HG03060 (cell line): ENCODE results near the gene METTL18.
"Not testable (repeated sequence)": the region's sequence is repeated elsewhere in the genome, so short reads cannot be mapped to it uniquely, and the experiment has no call there.

Source experiments
- ATAC-seq: cut with Tn5 transposase; IDR thresholded peaks from one replicate; pipeline ENCODE4 v1.9.1; 2021; ENCODE audit warnings: low read depth, moderate number of reproducible peaks; ENCODE audit not compliant: unreplicated experiment

METTL18 gene

DNA sequence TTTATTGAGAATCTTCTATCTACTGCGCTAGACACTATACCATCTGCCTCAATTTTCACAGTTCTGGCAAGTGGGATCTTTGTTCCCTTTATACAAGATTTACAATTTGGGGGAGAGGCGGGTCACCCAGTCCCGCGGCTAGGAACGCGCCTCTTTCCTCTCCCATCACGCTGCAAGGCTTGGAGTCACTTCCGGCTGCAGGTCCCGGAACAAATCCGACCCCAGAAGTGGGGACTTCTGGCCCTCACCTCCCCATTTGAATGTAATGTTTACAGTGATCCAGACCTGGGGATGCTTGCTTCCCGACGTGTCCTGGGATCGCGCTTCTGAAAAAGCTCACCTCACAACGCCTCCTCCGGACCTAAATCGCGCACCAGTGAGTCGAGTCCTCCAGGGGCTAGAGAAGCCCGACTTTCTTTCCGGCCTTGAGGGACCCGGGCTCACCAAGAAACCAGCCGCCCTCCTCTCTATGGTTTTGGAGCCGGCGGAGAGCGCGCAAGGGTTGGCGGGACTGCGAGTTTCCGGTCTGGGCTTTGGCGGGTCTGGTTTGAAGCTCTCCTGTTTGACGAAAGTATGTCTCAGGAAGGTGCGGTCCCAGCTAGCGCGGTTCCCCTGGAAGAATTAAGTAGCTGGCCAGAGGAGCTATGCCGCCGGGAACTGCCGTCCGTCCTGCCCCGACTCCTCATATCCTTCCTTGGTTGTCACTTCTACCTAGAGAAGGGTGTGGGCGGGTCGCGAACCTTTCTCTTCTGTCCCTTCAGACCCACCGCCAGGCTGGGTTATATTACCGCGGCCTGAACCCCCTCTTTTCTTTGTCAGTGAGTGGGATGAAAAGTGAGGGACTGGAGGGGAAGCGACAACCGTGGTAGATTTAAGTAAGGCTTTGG, at the start of gene METTL18:
METTL18 (minus strand) TSS at position 378 of the 887 bp plus-strand sequence. CDS start 1,212 bp downstream, outside the sequence.
- ATAC-seq = peak; percentile 74

DNA sequence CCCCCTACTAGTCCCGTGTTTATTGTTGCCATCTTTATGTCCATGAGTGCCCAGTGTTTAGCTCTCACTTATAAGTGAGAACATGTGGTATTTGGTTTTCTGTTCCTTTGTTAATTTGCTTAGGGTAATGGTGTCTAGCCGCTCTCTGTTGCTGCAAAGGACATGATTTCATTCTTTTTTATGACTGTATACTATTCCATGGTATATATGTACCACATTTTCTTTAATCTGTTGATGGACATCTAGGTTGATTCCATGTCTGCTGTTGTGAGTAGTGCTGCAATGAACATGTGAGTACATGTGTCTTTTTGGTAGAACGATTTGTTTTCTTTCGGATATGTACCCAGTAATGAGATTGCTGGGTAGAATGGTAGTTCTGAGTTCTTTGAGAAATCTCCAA, 44.2 kb upstream of the METTL18 start:
- ATAC-seq = no peak

DNA sequence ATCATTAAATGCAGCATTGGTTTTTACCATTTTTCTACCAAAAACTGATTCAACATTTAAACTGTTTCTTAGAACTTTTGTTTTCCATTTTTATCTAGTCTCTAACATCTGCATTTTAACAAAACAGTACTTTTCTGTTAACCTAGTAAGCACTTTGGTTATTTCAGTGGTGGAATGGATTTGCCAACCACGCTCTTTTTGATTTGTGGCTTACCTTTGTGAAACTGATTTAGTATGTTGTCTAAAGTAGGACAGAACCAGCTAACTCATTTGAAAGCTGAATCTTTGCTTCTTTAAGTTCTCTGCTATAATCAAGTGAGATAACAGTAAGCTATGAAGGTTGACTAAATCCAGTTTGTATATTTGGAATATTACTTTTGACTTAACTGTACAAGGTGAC, 41.5 kb upstream of the METTL18 start:
- ATAC-seq = no peak

DNA sequence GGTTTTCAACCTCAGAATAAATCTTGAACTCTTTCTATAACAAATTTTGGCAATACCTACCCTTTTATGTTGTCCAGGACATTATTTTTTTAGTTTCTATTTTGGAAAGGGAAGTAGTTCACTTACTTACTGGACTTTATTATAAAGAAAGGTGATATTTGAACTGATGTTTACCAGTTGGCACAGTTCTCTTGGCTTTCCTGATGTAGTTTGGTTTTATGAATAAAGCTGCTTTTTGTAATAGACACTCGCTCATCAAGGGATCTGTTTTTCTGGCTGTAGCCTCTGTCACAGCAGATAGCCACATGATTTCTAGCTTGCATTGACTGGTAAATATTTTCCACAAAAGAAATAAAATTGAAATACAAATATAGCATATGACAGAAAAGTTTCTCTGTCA, 40.9 kb upstream of the METTL18 start:
- ATAC-seq = no peak

DNA sequence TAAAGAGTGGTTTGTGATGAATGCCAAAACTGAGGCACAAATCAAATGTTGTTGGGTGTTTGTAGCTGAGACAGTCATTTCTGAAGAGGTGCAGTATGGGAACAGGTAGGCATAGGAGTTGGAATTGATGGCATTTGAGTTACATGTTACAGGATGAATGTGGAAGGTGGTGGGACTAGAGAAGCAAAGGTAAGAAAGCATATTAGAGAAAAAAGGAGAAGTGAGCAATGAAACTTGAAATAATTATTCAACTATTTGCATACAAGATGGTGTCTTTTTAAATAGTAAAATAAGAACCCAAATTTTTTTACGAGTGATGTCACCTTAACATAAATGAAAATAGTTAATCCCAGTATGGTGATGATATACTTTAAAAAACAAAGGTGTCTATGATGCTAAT, 40.2 kb upstream of the METTL18 start:
- ATAC-seq = no peak

DNA sequence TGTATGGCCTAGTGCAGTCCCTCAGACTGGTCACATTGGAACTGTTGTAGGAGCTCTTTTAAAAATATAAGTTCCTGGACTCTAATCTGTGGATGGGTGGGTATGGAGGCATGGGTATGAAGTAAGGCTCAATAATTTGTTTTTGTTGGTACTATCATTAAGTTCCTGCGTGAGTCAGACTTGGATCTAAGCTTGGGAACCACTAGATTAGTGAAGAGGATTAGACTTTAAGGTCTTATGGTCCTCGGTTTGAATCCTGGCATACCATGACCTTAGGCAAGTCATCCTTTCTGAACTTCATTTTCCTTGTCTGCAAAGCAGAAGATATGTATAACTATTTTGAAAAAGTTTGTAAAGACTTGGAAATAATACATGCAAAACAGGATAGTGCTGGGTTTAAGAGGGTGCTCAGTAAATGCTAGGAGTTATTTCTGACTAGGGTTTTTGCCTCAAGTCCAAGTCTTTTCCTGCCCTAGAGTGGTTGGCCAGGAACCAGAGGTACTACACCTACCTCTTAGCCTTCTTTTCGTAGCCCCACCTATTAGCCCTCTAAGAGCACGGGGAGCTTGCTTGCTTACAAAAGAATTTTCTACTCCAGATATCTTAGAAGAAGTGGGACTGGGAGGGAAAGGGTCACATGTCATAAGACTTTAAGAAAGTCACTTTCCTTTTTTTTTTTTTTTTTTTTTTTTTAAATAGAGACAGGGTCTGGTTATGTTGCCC, 38.6 kb upstream of the METTL18 start:
- ATAC-seq = no peak

DNA sequence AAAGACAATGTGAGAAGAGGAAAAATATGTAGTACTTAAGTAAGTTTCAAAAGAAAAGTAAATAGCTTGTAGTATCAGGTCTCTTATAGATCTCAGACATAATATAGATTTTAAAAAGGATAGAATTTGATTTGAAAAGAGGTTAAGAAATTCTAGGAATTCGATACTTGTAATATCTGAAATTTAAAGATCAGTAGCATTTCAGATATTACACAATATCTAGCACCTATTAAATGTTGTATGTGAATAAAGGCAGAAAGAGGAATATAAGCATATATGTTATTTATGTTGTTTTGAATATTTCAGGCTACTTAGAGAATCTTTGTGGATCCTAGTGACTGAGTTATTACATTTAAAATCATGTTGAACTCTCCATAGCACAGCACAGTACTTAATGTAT, 35.0 kb upstream of the METTL18 start:
- ATAC-seq = no peak

DNA sequence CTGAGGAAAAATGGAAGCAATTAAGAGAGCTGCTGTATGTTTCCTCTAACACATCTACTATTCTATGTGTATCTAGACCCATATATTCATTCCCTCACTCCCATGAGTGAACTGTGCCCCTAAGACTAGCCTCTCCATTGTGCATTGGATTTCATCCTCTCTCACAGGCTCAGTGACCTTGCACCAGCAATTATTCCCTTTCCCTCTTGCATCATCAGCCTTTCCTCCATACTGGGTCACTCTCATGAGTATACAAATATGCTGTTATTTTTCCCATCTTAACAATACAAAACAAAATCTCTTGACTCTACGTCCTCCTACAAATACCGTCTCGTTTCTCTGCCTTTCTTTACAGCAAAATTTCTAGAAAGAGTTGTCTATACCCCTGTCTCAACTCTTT, 29.4 kb upstream of the METTL18 start:
- ATAC-seq = no peak

DNA sequence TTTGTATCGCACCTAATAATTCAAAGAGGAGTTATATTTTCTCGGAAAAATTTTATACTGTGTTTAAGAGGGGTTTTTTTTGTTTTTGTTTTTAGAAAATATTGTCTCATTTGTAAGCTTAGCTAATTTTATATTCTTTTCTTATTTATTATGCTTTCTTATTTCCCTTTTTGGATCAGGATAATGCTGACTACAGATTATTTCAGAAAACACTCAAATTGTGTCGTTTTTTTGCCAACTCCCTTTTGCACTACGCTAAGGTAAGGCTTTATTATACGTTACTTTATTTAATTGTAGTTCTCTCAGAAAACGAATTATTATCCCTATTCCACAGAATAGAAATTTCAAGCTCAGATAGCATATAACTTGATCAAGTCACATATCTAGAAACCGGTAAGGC, 26.8 kb upstream of the METTL18 start:
- no peak for ATAC-seq

DNA sequence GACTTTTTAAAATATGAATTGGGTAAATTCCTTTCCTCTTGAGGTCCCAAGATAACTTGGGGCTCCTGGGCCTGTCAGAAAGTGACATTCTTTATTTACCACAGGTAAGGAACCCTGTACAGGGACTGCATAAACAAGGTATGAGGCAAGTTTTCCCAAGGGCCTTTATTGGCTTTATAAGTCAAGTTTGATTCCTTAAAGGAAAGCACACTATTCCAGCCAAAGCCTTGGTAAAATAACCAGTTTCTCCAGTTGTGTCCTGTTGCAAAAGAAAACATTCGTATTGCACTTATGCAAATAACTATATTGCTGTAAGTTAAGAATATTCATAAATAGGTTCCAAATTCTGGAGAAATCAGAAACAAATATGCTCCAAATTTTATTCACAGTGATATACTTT, 21.9 kb upstream of the METTL18 start:
- no peak for ATAC-seq

DNA sequence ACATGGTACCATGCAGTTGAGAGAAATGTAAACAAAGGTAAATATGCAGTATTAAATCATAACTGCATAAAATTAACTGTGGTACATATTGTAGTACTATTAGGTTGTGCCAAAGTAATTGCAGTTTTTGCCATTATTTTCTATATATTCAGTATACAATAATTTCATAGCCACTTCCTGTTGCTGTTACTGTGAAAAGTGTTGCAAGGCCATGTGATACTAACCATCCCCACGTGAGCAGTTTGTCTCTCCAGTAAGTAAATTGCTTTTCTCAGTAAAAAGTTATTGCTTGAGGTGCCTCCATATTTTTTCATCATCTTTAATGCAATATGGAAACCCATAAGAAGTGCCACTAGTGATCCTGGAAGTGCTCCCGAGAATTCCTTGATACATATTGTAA, 19.6 kb upstream of the METTL18 start:
- ATAC-seq = no peak

DNA sequence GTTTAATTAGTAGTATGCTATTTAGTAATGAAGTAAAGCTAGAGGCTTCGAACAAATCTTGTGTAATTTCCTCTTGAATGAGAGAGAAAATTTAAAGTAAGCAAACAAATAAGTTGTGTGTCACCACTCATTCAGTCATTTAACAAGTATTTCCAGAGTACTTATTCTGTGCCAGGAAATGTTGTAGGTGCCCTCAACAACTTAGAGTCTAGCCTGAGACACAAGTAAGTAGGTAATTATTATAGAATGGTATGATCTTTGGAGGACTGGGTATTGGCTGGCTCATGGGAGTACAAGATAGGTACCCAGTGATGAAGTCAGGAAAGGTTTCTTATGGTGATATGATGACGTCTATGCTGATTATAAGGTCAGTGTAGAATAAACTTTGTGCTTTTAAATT, 17.4 kb upstream of the METTL18 start:
- no peak for ATAC-seq

DNA sequence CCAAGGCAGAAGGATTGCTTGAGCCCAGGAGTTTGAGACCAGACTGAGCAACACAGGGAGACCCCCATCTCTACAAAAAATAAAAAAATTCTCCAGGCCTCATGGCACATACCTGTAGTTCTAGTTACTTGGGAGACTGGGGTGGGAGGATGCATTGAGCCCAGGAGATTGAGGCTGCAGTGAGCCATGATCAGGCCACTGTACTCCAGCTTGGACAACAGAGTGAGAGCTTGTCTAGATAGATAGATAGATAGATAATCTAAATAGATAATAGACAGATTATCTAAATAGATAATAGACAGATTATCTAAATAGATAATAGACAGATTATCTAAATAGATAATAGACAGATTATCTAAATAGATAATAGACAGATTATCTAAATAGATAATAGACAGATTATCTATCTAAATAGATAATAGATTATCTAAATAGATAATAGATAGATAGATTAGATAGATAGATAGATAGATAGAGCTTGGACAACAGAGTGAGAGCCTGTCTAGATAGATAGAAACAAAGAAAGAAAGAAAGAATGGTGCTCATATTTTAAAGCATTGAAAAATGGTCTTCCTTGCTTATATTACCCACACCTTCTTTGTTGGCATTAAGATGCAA, 16.8 kb upstream of the METTL18 start:
- ATAC-seq = not testable (repeated sequence)

DNA sequence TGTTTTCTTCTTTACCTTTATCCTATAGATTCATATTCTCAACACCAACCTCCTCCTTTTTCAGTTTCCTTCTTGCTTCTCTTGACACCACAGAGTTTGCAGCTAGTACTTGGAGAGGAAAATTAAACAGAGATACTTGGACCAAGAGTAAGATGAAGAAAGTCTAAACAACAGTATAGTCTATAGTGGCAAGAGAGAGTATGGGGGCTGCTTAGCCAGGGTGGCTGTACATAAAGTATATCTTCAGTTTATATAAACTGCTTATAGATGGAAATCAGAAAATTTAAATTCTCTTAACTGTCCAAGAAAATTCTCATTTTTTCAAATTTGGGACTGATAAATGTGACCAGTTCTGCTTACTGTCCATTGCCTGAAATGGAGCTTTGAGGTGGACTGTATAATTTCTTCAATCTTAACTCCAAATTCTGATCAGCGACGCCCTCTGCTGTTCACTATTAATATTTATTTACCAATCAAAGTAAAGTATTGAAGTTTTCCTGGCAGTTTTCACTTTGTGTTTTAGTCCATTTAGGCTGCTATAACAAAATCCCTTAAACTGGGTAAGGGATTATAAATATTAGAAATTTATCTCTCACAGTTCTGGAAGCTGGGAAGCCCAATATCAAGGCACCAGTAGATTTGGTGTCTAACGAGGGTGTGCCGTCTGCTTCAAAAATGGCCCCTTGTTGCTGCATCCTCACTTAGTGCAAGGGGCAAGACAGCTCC, 14.8 kb upstream of the METTL18 start:
- no peak for ATAC-seq

DNA sequence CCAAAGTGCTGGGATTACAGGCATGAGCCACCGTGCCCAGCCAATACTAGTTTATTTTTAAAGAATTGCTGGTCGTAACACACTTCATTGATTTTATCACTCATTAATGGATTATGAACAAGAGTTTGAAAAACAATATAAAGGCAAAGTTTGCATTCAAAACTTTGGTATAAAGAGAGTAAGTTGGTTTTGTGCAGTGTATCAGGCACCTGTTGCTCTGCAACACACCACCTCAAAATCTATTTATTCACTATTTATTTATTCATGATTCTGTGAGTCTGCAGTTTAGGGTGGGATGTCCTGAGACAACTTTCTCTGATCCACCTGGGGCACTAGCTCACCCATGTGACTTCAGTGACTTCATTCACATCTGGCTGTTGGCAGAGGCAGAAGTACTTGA, 10.2 kb upstream of the METTL18 start:
- ATAC-seq = no peak

DNA sequence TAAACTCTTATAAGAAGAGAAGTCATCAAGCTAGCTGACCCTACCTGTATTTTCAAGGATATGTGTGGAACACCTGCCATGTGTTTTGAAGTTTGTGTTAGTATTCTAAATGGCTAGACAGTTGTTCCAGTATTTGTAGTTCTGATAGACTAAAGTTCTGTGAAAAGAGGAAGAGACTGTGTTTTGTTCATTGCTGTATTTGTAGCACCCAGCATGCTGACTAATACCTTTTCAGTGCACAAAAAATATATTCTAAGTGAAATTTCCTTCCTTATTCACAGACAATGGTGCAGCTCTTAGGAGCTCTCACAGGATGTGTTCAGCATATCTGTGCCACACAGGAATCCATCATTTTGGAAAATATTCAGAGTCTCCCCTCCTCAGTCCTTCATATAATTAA, 8.2 kb upstream of the METTL18 start:
- no peak for ATAC-seq

DNA sequence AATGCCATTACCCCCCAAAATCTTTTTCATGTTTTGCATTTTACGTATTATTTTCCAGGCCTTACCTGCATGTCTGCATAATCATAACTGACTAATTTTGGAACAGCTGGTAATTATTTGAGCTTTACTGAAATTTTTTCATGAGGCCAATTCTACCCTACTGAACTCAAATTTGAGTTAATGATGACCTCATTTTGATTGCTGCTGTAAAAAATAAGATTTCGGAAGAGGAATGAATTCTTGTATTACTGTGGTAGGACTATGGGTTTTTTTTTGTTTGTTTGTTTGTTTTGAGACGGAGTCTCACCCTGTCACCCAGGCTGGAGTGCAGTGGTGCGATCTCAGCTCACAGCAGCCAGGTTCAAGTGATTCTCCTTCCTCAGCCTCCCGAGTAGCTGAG, 2.6 kb upstream of the METTL18 start:
- no peak for ATAC-seq

DNA sequence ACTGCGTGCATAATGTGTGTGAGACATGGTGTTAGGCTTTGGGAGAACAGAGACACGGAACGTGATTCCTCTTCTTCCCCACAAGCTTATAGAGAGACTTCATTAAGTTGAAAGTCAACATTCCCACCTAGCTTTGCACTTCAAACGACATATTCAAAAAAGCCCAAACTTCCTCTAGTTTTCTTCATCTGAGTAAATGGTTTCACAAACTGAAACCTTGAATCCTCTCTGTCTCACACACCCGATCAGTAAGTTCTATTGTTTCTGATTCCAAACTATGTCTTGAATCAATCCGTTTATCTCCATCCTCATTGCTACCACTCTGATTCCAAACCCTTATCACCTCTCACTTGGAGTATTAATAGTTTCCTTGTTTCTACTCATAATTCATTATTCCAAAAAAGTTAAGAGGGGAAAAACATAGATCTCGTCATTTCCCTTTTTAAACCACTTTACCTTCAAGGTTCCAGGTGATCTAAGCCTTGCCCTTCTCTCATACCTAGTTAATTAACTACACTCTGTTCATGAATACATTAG, 1.6 kb upstream of the METTL18 start:
- ATAC-seq = no peak

DNA sequence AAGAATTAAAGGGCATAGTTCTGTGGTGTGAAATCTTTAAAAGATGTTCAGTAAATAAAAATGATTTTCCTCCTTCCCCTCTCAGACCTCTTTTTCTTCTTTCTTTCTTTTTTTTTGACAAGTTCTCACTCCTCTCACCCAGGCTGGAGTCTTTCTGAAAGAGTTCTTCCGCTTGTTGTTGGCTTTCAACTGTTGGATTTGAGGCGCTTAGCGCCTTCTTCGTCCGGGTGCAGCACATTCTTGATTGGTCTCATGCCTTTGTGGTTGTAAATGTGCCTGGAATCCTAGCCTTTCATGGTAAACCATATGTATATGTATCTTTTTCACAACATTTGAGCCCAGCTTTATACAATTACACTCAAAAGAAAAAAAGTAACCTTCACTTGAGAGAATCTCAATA, 980 bp upstream of the METTL18 start:
- no peak for ATAC-seq

DNA sequence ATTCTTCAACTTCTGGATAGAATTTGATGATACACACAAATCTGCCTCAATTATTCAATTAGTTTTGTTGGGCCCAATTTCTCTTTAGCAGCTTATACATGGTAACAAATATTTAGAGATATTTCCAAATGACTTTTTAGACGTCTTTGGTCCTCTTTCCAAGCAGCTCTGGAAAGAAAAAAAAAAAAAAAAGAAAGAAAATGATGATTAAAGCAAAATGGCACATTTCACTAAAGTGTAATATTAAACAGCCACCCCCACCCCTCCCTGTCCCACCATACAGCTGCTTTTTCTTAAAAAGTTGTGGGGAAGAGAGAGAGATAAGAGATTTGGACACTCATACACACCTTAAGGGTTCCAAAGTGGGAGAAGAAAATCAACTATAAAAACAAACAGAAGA, 977 bp downstream of the METTL18 start:
- ATAC-seq = no peak

DNA sequence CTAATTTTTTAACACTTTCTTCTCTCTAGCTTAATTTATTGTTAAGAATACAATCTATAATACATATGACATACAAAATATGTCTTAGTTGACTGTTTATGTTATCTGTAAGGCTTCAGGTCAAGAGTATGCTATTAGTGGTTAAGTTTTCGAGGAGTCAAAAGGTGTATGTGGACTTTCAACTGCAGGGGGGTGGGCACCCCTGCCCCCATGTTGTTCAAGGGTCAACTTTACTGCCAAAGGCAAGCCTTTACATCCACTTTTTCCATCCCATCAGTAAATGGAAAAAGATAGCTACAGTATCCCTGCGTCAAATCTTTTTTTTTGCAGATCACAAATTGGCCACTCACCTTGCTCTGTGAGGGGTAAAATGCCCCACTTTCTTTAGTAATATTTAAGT, 6.3 kb downstream of the METTL18 start:
- no peak for ATAC-seq
